HG02759 (cell line): Measurements from ENCODE around the gene MITD1.
"Not testable (repeated sequence)": the region's sequence is repeated elsewhere in the genome, so short reads cannot be mapped to it uniquely, and the experiment has no call there.

Experiments
- ATAC-seq: cut with Tn5 transposase; IDR thresholded peaks from one replicate; pipeline ENCODE4 v1.9.1; 2021; ENCODE audit warnings: mild to moderate bottlenecking, moderate library complexity; ENCODE audit not compliant: unreplicated experiment

The MITD1 gene

GRCh38 chr2:99154643-99155536, 26.0 kb downstream of the MITD1 start, which contains the start of the genes LIPT1 and TSGA10:
TSS of gene LIPT1 (plus strand) at chr2:99154967. CDS start at chr2:99161958, 6,991 bp downstream.
TSS of gene TSGA10 (minus strand) at chr2:99154942. CDS start at chr2:99109439, 45,503 bp downstream.
- ATAC-seq, result peak; percentile 98

- ATAC-seq, result no peak
These were observed 26.8 kb downstream of the MITD1 start for GRCh38 chr2:99153921-99154604.

GRCh38 chr2:99152199-99152895, 28.5 kb downstream of the MITD1 start:
- ATAC-seq, result no peak

GRCh38 chr2:99150706-99151105, 30.2 kb downstream of the MITD1 start:
- no peak for ATAC-seq

GRCh38 chr2:99141110-99142108, 39.4 kb downstream of the MITD1 start, which contains the start of gene C2orf15:
TSS of gene C2orf15 (plus strand) at chr2:99141707. CDS start at chr2:99150559, 8,852 bp downstream.
- peak; percentile 88 for ATAC-seq

GRCh38 chr2:99140860-99141109, 40.1 kb downstream of the MITD1 start:
- ATAC-seq, result peak; percentile 32

GRCh38 chr2:99140056-99140859, 40.6 kb downstream of the MITD1 start:
- no peak for ATAC-seq

- ATAC-seq, result no peak
These were observed 41.9 kb downstream of the MITD1 start for GRCh38 chr2:99139003-99139402.

- not testable (repeated sequence) for ATAC-seq
These were observed 45.8 kb downstream of the MITD1 start for GRCh38 chr2:99135044-99135556.

- no peak for ATAC-seq
These were observed 52.9 kb downstream of the MITD1 start for GRCh38 chr2:99127981-99128380.
